Measurements from ENCODE around the gene PIWIL1. TPM values are rescaled to one million over a fixed set of nuclear protein-coding genes. Genes with fewer than 3 reads are reported as not detected.

Gene PIWIL1
- total and polyA plus RNA-seq, 5 donors from 2014 or later: not detected

- no peaks in the 10 kb centered on the region for H3K36me3 ChIP-seq (ENCODE audit: control insufficient read depth, insufficient read depth, low read length)
- H3K4me1 ChIP-seq (ENCODE audit: control insufficient read depth, insufficient read depth, low read length, poor library complexity, severe bottlenecking): no peaks in the 10 kb centered on the region
- no peak for DNase-seq
- no peaks in the 10 kb centered on the region for H3K9me3 ChIP-seq (ENCODE audit: control insufficient read depth in 2 of 2, low read length in 2 of 2)
- Mint-ChIP-seq H3K9me3 (peaks cover 0 to 2% (median 0%) of the 10 kb centered on the region in 7 donors), H3K4me3 (no peak overlapping the region), H3K27me3 (peaks cover 4% of the 10 kb centered on the region), H3K27ac (no peak overlapping the region), H3K4me1 (peaks cover 0 to 2% (median 0%) of the 10 kb centered on the region in 4 donors), H3K36me3 (no peaks in the 10 kb centered on the region)
- H3K4me3 ChIP-seq (ENCODE audit: low read depth, low read length): no peak overlapping the region
- no peak for ATAC-seq (ENCODE audit: low read depth in 2 of 2)
- H3K27ac ChIP-seq (ENCODE audit: insufficient read depth, low read length, poor library complexity, severe bottlenecking): no peak overlapping the region
- H3K27me3 ChIP-seq (ENCODE audit: control insufficient read depth, insufficient read depth, low read length): peaks cover 3% of the 10 kb centered on the region
These were observed 13.6 kb downstream of the PIWIL1 start for GRCh38 chr12:130351326-130351725.

DNA sequence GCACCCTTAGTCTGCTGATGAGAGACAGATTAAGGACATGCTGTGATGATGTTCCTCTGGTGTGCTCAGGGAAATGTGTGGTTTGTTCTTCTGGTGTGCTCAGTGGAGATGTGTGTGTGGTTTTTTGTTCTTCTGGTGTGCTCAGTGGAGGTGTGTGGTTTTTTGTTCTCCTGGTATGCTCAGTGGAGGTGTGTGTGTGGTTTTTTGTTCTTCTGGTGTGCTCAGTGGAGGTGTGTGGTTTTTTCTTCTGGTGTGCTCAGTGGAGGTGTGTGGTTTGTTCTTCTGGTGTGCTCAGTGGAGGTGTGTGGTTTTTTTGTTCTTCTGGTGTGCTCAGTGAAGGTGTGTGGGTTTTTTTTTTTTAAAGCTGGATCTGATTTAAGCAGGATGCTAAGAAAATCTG, 15.4 kb downstream of the PIWIL1 start:
- H3K9me3 Mint-ChIP-seq: peaks cover 0 to 2% (median 0%) of the 10 kb centered on the region in 7 donors
- Histone ChIP-seq H3K4me1 (ENCODE audit: control insufficient read depth, insufficient read depth, low read length, poor library complexity, severe bottlenecking) (no peaks in the 10 kb centered on the region), H3K4me3 (ENCODE audit: low read depth, low read length) (no peak overlapping the region), H3K27me3 (ENCODE audit: control insufficient read depth, insufficient read depth, low read length) (peaks cover 3% of the 10 kb centered on the region), H3K9me3 (ENCODE audit: control insufficient read depth in 2 of 2, low read length in 2 of 2) (no peaks in the 10 kb centered on the region), H3K27ac (ENCODE audit: insufficient read depth, low read length, poor library complexity, severe bottlenecking) (no peak overlapping the region), H3K36me3 (ENCODE audit: control insufficient read depth, insufficient read depth, low read length) (no peaks in the 10 kb centered on the region)
- ATAC-seq (ENCODE audit: low read depth in 2 of 2) (no peak), DNase-seq (no peak)
- peaks cover 0 to 2% (median 0%) of the 10 kb centered on the region in 4 donors for H3K4me1 Mint-ChIP-seq
- no peak overlapping the region for H3K27ac Mint-ChIP-seq
- no peak overlapping the region for H3K4me3 Mint-ChIP-seq
- H3K36me3 Mint-ChIP-seq: no peaks in the 10 kb centered on the region
- peaks cover 4% of the 10 kb centered on the region for H3K27me3 Mint-ChIP-seq

DNA sequence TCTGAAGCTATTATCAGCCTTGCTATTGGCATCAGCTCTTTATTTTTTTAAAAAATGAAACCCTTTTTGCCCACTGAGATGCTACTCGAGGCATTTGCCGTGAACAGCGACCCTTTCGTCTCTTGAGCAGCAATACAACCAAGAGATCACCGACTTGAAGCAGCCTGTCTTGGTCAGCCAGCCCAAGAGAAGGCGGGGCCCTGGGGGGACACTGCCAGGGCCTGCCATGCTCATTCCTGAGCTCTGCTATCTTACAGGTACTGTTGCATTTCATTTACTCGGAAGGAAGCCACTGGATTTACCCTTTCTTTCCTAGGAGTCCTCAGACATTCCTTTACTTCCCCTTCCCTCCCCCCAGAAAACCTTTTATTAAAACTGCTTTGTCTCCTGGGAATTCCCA, 16.7 kb downstream of the PIWIL1 start:
- Mint-ChIP-seq H3K4me1 (peaks cover 0 to 2% (median 0%) of the 10 kb centered on the region in 4 donors), H3K9me3 (peaks cover 0 to 2% (median 0%) of the 10 kb centered on the region in 7 donors), H3K27me3 (peaks cover 5% of the 10 kb centered on the region), H3K36me3 (no peaks in the 10 kb centered on the region), H3K27ac (no peak overlapping the region), H3K4me3 (no peak overlapping the region)
- ATAC-seq (ENCODE audit: low read depth in 2 of 2) (no peak), DNase-seq (no peak)
- no peak overlapping the region for H3K27ac ChIP-seq (ENCODE audit: insufficient read depth, low read length, poor library complexity, severe bottlenecking)
- peaks cover 3% of the 10 kb centered on the region for H3K27me3 ChIP-seq (ENCODE audit: control insufficient read depth, insufficient read depth, low read length)
- no peaks in the 10 kb centered on the region for H3K9me3 ChIP-seq (ENCODE audit: control insufficient read depth in 2 of 2, low read length in 2 of 2)
- no peaks in the 10 kb centered on the region for H3K36me3 ChIP-seq (ENCODE audit: control insufficient read depth, insufficient read depth, low read length)
- no peak overlapping the region for H3K4me3 ChIP-seq (ENCODE audit: low read depth, low read length)
- no peaks in the 10 kb centered on the region for H3K4me1 ChIP-seq (ENCODE audit: control insufficient read depth, insufficient read depth, low read length, poor library complexity, severe bottlenecking)

- Histone ChIP-seq H3K27me3 (ENCODE audit: control insufficient read depth, insufficient read depth, low read length) (no peaks in the 10 kb centered on the region), H3K36me3 (ENCODE audit: control insufficient read depth, insufficient read depth, low read length) (no peaks in the 10 kb centered on the region), H3K4me3 (ENCODE audit: low read depth, low read length) (no peak overlapping the region), H3K27ac (ENCODE audit: insufficient read depth, low read length, poor library complexity, severe bottlenecking) (no peak overlapping the region), H3K4me1 (ENCODE audit: control insufficient read depth, insufficient read depth, low read length, poor library complexity, severe bottlenecking) (no peaks in the 10 kb centered on the region), H3K9me3 (ENCODE audit: control insufficient read depth in 2 of 2, low read length in 2 of 2) (no peaks in the 10 kb centered on the region)
- ATAC-seq (ENCODE audit: low read depth in 2 of 2): no peak
- H3K27ac Mint-ChIP-seq: no peak overlapping the region
- H3K4me1 Mint-ChIP-seq: peaks cover 0 to 2% (median 0%) of the 10 kb centered on the region in 4 donors
- peaks cover 0 to 4% (median 0%) of the 10 kb centered on the region in 7 donors for H3K9me3 Mint-ChIP-seq
- H3K36me3 Mint-ChIP-seq: no peaks in the 10 kb centered on the region
- H3K4me3 Mint-ChIP-seq: no peak overlapping the region
- peaks cover 8% of the 10 kb centered on the region for H3K27me3 Mint-ChIP-seq
- no peak for DNase-seq
These were observed 18.5 kb downstream of the PIWIL1 start for GRCh38 chr12:130356222-130356621.

- no peak overlapping the region for H3K27ac Mint-ChIP-seq
- H3K36me3 ChIP-seq (ENCODE audit: control insufficient read depth, insufficient read depth, low read length): no peaks in the 10 kb centered on the region
- H3K27me3 Mint-ChIP-seq: peaks cover 6% of the 10 kb centered on the region
- H3K27ac ChIP-seq (ENCODE audit: insufficient read depth, low read length, poor library complexity, severe bottlenecking): no peak overlapping the region
- H3K9me3 Mint-ChIP-seq: peaks cover 0 to 4% (median 0%) of the 10 kb centered on the region in 7 donors
- no peaks in the 10 kb centered on the region for H3K27me3 ChIP-seq (ENCODE audit: control insufficient read depth, insufficient read depth, low read length)
- H3K4me1 Mint-ChIP-seq: peaks cover 0 to 2% (median 0%) of the 10 kb centered on the region in 4 donors
- H3K9me3 ChIP-seq (ENCODE audit: control insufficient read depth in 2 of 2, low read length in 2 of 2): no peaks in the 10 kb centered on the region
- no peak overlapping the region for H3K4me3 Mint-ChIP-seq
- ATAC-seq (ENCODE audit: low read depth in 2 of 2): no peak
- no peak for DNase-seq
- no peak overlapping the region for H3K4me3 ChIP-seq (ENCODE audit: low read depth, low read length)
- no peaks in the 10 kb centered on the region for H3K36me3 Mint-ChIP-seq
- H3K4me1 ChIP-seq (ENCODE audit: control insufficient read depth, insufficient read depth, low read length, poor library complexity, severe bottlenecking): no peaks in the 10 kb centered on the region
These were observed 19.6 kb downstream of the PIWIL1 start for GRCh38 chr12:130357241-130357640.

GRCh38 chr12:130357729-130358330, 20.1 kb downstream of the PIWIL1 start:
- H3K4me1 ChIP-seq (ENCODE audit: control insufficient read depth, insufficient read depth, low read length, poor library complexity, severe bottlenecking): no peaks in the 10 kb centered on the region
- no peak overlapping the region for H3K27ac ChIP-seq (ENCODE audit: insufficient read depth, low read length, poor library complexity, severe bottlenecking)
- H3K4me3 Mint-ChIP-seq: no peak overlapping the region
- DNase-seq: no peak
- peaks cover 0 to 2% (median 0%) of the 10 kb centered on the region in 4 donors for H3K4me1 Mint-ChIP-seq
- no peaks in the 10 kb centered on the region for H3K36me3 ChIP-seq (ENCODE audit: control insufficient read depth, insufficient read depth, low read length)
- no peaks in the 10 kb centered on the region for H3K9me3 ChIP-seq (ENCODE audit: control insufficient read depth in 2 of 2, low read length in 2 of 2)
- H3K27ac Mint-ChIP-seq: no peak overlapping the region
- ATAC-seq (ENCODE audit: low read depth in 2 of 2): no peak
- peaks cover 4% of the 10 kb centered on the region for H3K27me3 Mint-ChIP-seq
- H3K4me3 ChIP-seq (ENCODE audit: low read depth, low read length): no peak overlapping the region
- H3K9me3 Mint-ChIP-seq: peaks cover 0 to 4% (median 0%) of the 10 kb centered on the region in 7 donors
- H3K36me3 Mint-ChIP-seq: no peaks in the 10 kb centered on the region
- H3K27me3 ChIP-seq (ENCODE audit: control insufficient read depth, insufficient read depth, low read length): no peaks in the 10 kb centered on the region

DNA sequence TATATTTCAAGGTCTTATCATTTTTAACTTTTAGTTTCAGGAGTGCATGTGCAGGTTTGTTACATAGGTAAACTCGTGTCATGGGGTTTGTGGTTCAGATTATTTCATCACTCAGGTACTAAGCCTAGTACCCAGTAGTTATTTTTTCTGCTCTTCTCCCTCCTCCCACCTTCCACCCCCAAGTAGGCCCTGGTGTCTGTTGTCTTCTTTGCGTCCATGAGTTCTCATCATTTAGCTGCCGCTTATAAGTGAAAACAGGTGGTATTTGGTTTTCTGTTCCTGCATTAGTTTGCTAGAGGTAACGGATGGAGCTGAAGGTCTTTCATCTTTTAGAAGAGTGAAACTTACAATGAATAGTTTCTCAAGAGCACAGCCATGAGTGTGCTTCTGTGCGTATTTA, 24.4 kb downstream of the PIWIL1 start:
- Histone ChIP-seq H3K27me3 (ENCODE audit: control insufficient read depth, insufficient read depth, low read length) (no peaks in the 10 kb centered on the region), H3K36me3 (ENCODE audit: control insufficient read depth, insufficient read depth, low read length) (no peaks in the 10 kb centered on the region), H3K27ac (ENCODE audit: insufficient read depth, low read length, poor library complexity, severe bottlenecking) (no peak overlapping the region), H3K4me1 (ENCODE audit: control insufficient read depth, insufficient read depth, low read length, poor library complexity, severe bottlenecking) (no peaks in the 10 kb centered on the region), H3K9me3 (ENCODE audit: control insufficient read depth in 2 of 2, low read length in 2 of 2) (no peaks in the 10 kb centered on the region), H3K4me3 (ENCODE audit: low read depth, low read length) (no peak overlapping the region)
- Mint-ChIP-seq H3K27ac (no peak overlapping the region), H3K4me3 (no peak overlapping the region), H3K27me3 (peaks cover 4% of the 10 kb centered on the region), H3K4me1 (no peaks in the 10 kb centered on the region), H3K36me3 (no peaks in the 10 kb centered on the region), H3K9me3 (peaks cover 0 to 4% (median 0%) of the 10 kb centered on the region in 7 donors)
- ATAC-seq (ENCODE audit: low read depth in 2 of 2): no peak
- DNase-seq: no peak

DNA sequence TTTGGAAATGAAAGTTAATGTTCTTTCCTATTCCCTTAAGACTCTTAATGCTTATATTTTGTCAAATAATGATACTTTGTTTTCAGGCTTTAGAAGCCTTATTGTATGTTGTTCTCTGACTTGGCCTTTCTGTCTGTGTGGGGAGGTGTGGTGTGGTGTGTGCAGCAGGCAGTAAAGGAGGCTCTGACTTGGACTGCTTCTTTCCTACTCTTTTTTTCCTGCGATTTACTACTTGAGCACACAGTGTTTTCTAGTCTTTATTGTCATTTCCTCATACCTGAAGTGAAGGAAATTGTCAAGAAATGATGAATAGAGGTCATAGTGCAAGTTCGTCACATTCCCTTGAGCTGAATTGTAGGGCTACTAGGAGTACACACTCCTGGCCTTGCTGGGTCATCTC, 26.9 kb downstream of the PIWIL1 start:
- H3K36me3 Mint-ChIP-seq: no peaks in the 10 kb centered on the region
- Histone ChIP-seq H3K9me3 (ENCODE audit: control insufficient read depth in 2 of 2, low read length in 2 of 2) (no peaks in the 10 kb centered on the region), H3K4me3 (ENCODE audit: low read depth, low read length) (no peak overlapping the region), H3K27me3 (ENCODE audit: control insufficient read depth, insufficient read depth, low read length) (no peaks in the 10 kb centered on the region), H3K27ac (ENCODE audit: insufficient read depth, low read length, poor library complexity, severe bottlenecking) (no peak overlapping the region), H3K4me1 (ENCODE audit: control insufficient read depth, insufficient read depth, low read length, poor library complexity, severe bottlenecking) (no peaks in the 10 kb centered on the region), H3K36me3 (ENCODE audit: control insufficient read depth, insufficient read depth, low read length) (no peaks in the 10 kb centered on the region)
- DNase-seq (no peak), ATAC-seq (ENCODE audit: low read depth in 2 of 2) (no peak)
- peaks cover under 1% of the 10 kb centered on the region for H3K27me3 Mint-ChIP-seq
- no peak overlapping the region for H3K4me3 Mint-ChIP-seq
- H3K9me3 Mint-ChIP-seq: peaks cover 0 to 4% (median 0%) of the 10 kb centered on the region in 7 donors
- H3K4me1 Mint-ChIP-seq: no peaks in the 10 kb centered on the region
- H3K27ac Mint-ChIP-seq: no peak overlapping the region

Data from CD4-positive, CD25-positive, alpha-beta regulatory T cell (primary cell).